Activated naive CD8-positive, alpha-beta T cell treated with anti-CD3 and anti-CD28 coated beads, Interleukin-2, amount 50 U/mL, for 24 hours (primary cell): Measurements from ENCODE around the gene STAT5B.

Source experiments
- ATAC-seq: fragments of 150-1000 bp; cut with Tn5 transposase; one replicate; pipeline ENCODE4 v1.10.0; 2021
- DNase-seq: peaks from one replicate; pipeline ENCODE4 v3.0.0; 2021
- H3K27ac Mint-ChIP-seq: one replicate; pipeline ENCODE4 v1.8.0; 2021; ENCODE audit warnings: mild to moderate bottlenecking, mixed read lengths
- H3K27me3 Mint-ChIP-seq: one replicate; pipeline ENCODE4 v1.8.0; 2021; ENCODE audit warnings: mixed read lengths
- H3K36me3 Mint-ChIP-seq: one replicate; pipeline ENCODE4 v1.8.0; 2021; ENCODE audit warnings: low read depth, mixed read lengths
- H3K4me1 Mint-ChIP-seq: one replicate; pipeline ENCODE4 v1.8.0; 2021; ENCODE audit warnings: mixed read lengths
- H3K4me3 Mint-ChIP-seq: one replicate; pipeline ENCODE4 v1.8.0; 2021; ENCODE audit warnings: mild to moderate bottlenecking, moderate library complexity, mixed read lengths
- H3K9me3 Mint-ChIP-seq: one replicate; pipeline ENCODE4 v1.8.0; 2021; ENCODE audit warnings: mixed read lengths

The STAT5B gene

DNA sequence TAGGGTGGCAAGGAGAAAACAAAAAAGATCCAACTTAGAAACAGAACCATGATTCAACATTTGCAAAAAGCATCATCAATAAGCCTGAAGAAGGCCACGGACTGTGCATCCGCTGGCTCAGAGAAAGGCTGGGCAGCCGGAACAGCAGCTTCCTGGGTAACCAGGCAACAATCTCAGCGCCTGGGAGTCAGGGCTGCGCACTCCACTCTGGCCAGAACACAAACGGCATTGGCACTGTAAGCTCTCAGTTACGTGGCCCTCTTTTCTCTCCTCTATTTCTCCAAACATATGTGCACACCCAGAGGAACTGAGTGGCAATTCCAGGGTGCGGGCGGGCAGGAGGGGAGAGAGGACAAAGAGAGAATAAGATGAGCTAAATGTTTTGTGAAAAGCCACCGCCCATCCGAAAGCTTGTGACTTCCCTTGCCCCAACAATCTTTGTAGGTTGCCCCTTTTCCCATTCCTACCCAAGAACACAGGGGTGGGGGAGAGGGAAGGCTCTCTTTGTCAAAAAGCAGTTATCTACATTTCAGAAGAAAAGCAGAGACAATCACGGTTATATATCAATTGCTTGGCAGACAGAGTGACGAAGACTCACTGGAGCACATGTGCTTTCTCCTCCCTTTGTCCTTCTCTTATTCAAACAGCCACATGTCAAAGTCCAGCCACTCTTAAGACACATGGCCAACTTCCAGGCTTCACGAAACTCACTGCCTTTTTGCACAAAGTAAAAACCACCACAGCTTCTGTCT, 75.3 kb downstream of the STAT5B start:
- no peaks in the 10 kb centered on the region for H3K27me3 Mint-ChIP-seq
- peaks cover 8% of the 10 kb centered on the region for H3K4me1 Mint-ChIP-seq
- no peak overlapping the region for H3K4me3 Mint-ChIP-seq
- H3K36me3 Mint-ChIP-seq = peaks cover 16% of the 10 kb centered on the region
- H3K9me3 Mint-ChIP-seq = no peaks in the 10 kb centered on the region
- peak overlapping the region; percentile 43 for H3K27ac Mint-ChIP-seq
- ATAC-seq (no peak), DNase-seq (no peak)

DNA sequence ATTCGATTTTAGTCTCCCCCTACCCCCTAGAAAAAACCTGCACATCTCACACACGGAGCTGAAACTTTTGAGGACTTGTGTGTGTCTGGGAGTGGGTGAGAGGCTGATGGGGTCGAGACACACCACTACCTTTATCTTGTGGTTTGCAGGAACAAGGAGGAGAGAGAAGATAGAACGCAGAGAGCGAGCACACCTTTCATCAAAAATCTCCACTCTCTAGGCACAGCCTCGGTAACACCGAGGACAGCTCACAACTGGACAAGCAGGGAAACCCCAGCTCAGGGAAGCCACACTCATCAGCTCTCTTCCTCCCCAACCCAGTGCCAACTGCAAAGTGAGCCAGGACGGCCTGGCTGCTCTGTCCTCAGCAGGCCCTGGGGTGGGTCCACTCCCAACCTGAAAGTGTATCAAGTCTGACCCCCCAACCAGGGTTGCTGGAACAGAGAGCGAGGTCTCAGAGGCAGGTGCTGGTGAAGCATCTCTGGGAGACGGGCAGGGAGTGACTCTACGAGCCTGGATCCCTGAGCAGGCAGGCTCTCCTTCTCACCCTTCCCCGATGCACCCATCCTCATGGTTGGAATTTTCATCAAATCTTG, 76.7 kb downstream of the STAT5B start:
- peak overlapping the region; percentile 59 for H3K27ac Mint-ChIP-seq
- H3K27me3 Mint-ChIP-seq = no peaks in the 10 kb centered on the region
- H3K36me3 Mint-ChIP-seq = peaks cover 11% of the 10 kb centered on the region
- DNase-seq = no peak
- H3K9me3 Mint-ChIP-seq = no peaks in the 10 kb centered on the region
- H3K4me1 Mint-ChIP-seq = peaks cover 11% of the 10 kb centered on the region
- H3K4me3 Mint-ChIP-seq = no peak overlapping the region
- peak; percentile 35 for ATAC-seq

DNA sequence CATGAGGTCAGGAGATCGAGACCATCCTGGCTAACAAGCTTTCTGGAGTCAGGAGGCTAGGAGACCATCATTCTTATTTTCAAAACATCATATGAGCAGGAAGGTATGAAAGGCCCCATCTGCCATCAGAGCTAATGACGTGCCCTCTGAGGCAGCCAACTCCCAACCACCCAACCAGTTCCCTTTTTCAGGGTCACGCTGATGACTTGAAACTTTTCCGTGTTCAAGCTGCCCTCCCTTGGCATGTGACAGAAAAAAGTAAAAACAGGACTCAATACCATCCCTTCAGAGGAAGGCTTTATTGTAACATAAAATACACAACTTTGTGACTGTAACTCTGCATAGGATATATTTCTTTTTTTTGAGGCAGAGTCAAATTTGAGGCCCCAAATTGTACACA, 77.3 kb downstream of the STAT5B start:
- DNase-seq (no peak), ATAC-seq (no peak)
- Mint-ChIP-seq H3K4me3 (no peak overlapping the region), H3K9me3 (no peaks in the 10 kb centered on the region), H3K36me3 (peaks cover 7% of the 10 kb centered on the region), H3K27ac (peak overlapping the region; percentile 49), H3K27me3 (no peaks in the 10 kb centered on the region), H3K4me1 (peaks cover 16% of the 10 kb centered on the region)

DNA sequence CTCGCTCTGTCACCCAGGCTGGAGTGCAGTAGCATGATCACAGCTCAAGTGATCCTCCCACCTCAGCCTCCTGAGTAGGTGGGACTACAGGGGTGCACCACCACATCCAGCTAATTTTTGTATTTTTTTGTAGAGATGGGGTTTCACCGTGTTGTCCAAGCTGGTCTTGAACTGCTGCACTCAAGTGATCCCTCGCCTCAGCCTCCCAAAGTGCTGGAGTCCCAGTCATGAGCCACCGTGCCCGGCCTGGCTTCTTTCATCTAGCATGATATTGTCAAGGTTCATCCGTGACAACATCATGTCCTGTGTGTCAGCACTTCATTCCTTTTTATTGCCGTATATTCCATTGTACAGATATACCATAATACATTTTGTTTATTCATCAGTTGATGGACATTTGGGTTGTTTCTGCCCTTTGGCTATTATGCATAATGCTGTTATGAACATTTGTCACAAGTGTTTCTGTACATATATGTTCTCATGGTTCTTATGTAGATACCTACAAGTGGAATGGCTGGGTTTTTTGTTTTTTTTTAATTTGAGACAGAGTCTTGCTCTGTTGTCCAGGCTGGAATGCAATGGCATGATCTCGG, 78.5 kb downstream of the STAT5B start:
- ATAC-seq = no peak
- H3K9me3 Mint-ChIP-seq = no peaks in the 10 kb centered on the region
- DNase-seq = no peak
- H3K4me1 Mint-ChIP-seq = peaks cover 26% of the 10 kb centered on the region
- peaks cover 6% of the 10 kb centered on the region for H3K36me3 Mint-ChIP-seq
- no peaks in the 10 kb centered on the region for H3K27me3 Mint-ChIP-seq
- no peak overlapping the region for H3K27ac Mint-ChIP-seq
- no peak overlapping the region for H3K4me3 Mint-ChIP-seq

DNA sequence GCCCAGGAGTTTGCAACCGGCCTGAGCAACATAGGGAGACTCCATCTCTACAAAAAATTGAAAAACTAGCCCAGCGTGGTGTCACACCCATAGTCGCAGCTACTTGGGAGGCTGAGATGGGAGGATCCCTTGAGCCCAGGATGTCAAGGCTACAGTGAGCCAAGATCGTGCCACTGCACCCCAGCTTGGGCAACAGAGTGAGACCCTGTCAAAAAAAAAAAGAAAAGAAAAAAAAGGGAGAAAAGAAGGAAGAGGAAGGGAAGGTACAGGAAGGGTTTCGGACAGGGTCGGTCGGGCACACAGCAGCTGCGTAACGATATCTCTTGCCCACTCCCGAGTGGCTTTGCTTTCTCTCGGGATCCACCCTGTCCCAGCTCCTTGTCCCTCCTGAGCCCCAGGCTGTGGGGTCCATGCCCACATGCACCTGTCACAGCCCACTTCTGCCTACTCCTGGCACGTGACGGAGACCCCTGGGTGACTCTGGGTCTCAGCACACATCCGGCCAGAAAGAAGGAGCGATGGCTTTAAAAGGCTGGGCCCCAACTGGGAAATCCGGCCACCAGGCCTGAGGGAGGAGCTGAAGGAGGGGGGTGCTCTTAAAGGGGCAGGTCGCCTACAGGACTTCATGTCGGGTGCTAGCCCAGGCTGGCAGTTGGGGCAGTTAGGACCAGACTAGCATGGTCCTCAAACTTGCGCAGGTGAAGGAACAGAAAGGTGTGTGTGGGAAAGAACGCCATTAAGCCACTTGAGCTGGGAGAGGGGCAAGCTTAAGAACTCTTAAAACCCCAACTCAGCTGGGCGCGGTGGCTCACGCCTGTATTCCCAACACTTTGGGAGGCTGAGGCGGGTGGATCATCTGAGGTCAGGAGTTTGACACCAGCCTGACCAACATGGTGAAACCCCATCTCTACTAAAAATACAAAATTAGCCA, 82.0 kb downstream of the STAT5B start, which contains the start of gene GHDC:
Gene GHDC, minus strand, starts transcription at position 526 of the 931 bp plus-strand sequence. CDS start 913 bp downstream, outside the sequence.
- H3K9me3 Mint-ChIP-seq = no peaks in the 10 kb centered on the region
- peak; percentile 82 for DNase-seq

DNA sequence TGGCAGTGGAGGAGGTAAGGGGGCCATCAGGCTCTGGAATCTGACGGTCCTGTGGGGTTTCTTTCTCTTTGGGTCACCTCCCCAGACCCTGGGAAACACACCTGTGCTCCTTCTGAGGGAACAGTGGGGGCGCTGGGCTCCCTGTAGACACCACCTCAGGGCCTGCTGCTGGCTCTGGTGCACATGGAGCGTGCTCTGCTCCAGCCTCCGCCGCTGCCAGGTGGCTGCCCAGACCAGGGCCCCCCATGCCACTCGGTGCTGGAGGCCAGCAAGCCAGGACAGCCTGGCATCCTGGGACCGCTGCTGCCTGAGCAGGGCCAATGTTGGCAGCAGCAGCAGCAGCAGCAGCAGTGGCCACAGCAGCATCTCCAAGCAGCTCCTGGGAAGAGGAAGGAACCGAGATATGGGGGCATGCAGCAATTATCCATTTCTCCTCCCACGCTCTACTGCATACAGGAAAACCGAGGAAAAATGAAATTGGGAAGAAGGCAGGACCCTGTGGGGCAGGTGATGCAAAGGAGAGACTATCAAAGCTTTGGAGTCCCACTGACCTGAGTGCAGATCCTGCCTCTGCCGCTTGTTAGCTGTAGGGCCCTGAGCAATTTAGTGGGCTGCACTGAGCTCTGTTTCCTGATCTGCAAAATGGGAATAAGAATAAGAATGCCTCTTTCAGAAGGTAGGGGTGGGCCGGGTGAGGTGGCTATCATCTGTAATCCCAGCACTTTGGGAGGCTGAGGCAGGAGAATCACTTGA, 82.8 kb downstream of the STAT5B start:
- no peak for DNase-seq
- H3K27ac Mint-ChIP-seq = peak overlapping the region; percentile 90
- H3K4me1 Mint-ChIP-seq = peaks cover 20% of the 10 kb centered on the region
- H3K4me3 Mint-ChIP-seq = peak overlapping the region; percentile 95
- H3K27me3 Mint-ChIP-seq = no peaks in the 10 kb centered on the region
- H3K9me3 Mint-ChIP-seq = no peaks in the 10 kb centered on the region
- ATAC-seq = no peak
- H3K36me3 Mint-ChIP-seq = peaks cover 2% of the 10 kb centered on the region

More for the DNA sequence above, 82.0 kb downstream of the STAT5B start, which contains the start of gene GHDC:
- H3K4me3 Mint-ChIP-seq = peak within 1 kb of the TSS; percentile 95
- no peaks in the 10 kb centered on the region for H3K27me3 Mint-ChIP-seq
- H3K4me1 Mint-ChIP-seq = peaks cover 25% of the 10 kb centered on the region
- peak within 1 kb of the TSS; percentile 90 for H3K27ac Mint-ChIP-seq
- ATAC-seq = peak; percentile 95
- peaks cover 2% of the 10 kb centered on the region for H3K36me3 Mint-ChIP-seq

DNA sequence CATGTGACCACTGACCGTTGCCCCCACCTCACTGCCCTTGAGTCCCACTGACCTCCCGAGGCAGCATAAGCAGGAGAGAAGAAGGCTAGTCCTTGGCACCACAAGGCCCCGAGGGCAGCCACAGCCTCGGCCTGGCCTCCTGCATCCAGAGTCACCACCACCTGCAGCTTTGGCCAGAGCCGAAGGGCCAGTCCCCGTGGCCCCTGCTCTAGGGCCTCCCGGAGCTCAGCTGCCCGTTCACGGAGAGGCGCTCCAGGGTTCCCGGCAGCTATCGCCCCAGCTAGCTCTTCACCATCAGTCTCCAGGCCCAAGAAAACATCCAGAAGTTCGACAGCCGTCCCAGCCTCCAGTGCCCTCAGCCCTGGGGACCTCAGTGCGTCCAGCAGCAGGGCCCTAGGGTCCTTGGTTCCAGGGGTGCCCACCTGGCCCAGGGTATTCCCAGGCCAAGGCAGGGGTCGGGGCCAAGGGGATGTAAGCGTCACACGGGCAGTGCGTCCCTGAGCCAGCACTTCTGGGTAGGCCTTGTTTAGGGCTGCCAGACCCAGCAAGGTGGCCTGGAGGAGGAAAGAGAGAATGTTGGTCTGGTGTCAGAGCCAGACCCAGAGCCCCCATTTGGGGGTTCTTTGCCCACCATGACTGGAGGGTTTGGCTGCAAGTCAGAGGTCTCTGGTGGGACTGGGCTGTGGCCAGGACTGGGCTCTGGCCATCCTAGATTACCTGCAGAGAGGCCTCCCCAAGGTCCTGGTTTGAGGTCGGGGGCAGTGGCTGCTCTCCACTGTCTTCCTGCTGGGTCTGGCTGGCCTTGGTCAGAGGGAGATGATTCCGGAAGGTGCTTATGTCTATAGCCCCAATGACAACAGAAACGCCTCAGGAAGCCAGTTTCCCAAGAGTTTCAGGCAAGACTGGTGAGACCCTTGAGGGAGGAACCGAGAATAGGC, 83.7 kb downstream of the STAT5B start:
- ATAC-seq = no peak
- no peaks in the 10 kb centered on the region for H3K27me3 Mint-ChIP-seq

DNA sequence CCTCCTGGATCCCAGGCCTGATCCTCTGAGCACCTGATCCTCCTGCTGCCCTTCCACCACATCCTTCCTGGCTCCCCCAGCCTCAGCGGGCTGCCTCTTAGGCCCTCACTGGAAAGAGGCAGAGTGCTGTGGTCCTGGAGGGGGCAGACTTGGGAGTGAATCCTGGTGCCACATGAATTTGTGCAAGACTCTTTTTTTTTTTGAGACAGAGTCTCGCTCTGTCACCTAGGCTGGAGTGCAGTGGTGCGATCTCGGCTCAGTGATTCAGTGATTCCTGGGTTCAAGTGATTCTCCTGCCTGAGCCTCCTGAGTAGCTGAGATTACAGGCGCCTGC, 84.9 kb downstream of the STAT5B start:
- Mint-ChIP-seq H3K27ac (no peak overlapping the region), H3K36me3 (peaks cover 2% of the 10 kb centered on the region)

More for the DNA sequence above, 83.7 kb downstream of the STAT5B start:
- Mint-ChIP-seq H3K36me3 (peaks cover 2% of the 10 kb centered on the region), H3K27ac (no peak overlapping the region), H3K4me1 (peaks cover 20% of the 10 kb centered on the region), H3K9me3 (no peaks in the 10 kb centered on the region), H3K4me3 (peak overlapping the region; percentile 95)
- DNase-seq = no peak

DNA sequence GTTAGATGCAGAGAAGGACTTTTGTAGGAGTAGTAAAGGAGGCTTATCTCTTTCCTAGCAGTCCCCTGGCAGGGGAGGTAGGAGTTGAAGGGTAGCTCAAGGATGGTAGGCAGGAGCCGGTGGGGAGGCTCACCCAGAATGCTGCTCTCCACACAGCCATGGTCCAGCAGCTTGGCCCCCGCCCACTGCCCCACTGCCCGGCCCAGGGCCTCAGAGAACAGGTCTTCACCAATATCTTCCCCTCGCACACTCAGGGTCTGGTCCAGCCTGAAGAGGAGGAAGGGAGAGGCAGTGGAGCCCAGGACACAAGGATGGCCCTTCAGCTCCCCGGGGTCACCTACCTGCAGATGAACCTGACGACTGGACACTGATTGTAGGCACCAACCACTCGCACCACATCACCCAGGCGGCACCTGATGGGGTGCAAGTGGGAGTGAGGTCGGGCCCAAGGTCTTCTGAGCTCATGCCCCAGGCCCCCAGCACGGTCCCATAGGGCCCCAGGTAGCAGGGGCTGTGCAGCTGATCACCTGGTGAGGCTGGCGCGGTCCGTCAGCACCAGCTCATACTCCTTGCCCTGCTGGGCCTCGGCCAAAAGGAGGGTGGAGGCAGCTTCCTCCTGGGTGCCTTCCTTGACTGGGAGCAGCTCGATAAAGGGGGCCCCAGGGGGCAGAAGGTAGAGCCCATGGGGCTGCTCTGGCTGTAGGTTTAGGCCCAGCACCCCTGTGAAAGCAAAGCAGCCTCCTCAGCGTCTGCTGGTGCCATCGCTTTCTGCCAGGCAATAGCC, 85.5 kb downstream of the STAT5B start:
- no peak for ATAC-seq
- H3K9me3 Mint-ChIP-seq = no peaks in the 10 kb centered on the region
- no peak for DNase-seq
- H3K27ac Mint-ChIP-seq = no peak overlapping the region
- peaks cover 20% of the 10 kb centered on the region for H3K4me1 Mint-ChIP-seq
- no peak overlapping the region for H3K4me3 Mint-ChIP-seq
- H3K36me3 Mint-ChIP-seq = peaks cover 2% of the 10 kb centered on the region
- H3K27me3 Mint-ChIP-seq = no peaks in the 10 kb centered on the region

More for the DNA sequence above, 84.9 kb downstream of the STAT5B start:
- Mint-ChIP-seq H3K4me3 (no peak overlapping the region), H3K9me3 (no peaks in the 10 kb centered on the region), H3K4me1 (peaks cover 20% of the 10 kb centered on the region), H3K27me3 (no peaks in the 10 kb centered on the region)
- no peak for DNase-seq
- no peak for ATAC-seq

DNA sequence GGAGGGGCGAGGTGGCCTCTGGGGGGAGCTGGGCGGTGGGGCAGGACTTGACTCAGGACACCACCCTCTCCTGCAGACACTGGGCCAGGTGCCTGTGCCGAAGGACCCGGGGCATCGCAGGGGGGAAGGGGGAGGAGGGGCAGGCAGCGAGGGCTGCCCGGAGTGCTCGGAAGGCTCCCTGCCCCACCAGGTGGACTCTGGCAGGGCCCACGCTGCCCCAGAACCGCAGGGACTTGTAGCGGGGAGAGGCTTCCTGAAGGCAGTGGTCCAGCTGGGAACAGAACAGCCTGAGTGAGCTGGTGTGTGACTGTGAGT, 86.6 kb downstream of the STAT5B start:
- Mint-ChIP-seq H3K36me3 (peaks cover 2% of the 10 kb centered on the region), H3K27me3 (no peaks in the 10 kb centered on the region), H3K27ac (no peak overlapping the region), H3K4me3 (no peak overlapping the region), H3K9me3 (no peaks in the 10 kb centered on the region), H3K4me1 (peaks cover 24% of the 10 kb centered on the region)
- DNase-seq = no peak
- ATAC-seq = no peak

DNA sequence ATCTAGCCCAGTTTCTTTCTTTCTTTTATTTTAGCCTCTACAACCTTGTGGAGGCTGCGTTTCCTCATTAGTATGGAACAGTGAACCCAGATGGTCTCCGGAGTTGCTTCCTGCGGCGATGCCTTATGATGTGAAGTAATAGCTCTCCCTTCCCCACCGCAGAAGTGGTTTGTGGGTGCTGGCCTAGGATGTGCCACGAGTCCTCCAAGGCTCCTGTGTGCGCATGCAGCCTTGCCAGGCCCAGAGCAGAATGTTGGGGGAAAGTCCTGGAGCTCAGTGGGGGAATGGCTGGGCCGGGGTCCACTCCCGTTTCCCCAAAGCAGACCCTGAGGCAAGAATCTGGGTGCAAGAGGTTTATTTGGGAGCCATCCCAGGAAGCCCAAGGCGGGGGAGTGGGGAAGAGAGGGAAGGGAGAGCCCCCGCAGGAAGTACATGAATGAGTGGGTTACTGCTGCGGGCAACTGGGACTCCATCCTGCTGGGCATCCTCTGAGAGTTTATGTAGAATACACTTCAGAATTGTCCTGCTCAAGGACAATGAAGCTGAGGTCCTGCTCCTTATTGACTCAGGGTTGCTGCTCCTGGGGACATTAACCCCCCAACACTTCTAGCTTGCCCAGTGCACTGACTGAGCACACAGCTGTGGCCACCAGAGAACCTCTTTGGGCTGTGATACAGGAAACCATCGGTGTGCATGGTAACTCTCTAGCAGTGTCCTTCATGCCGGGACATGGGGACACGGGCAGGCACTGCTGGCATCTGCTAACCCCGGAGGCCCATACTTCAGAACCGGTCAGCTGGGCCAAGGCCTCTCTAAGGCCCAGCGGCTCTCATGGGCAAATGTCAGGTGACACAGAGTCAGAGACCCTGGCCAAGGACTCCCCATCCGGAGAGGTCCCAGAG, 87.2 kb downstream of the STAT5B start:
- peaks cover 2% of the 10 kb centered on the region for H3K36me3 Mint-ChIP-seq
- no peaks in the 10 kb centered on the region for H3K27me3 Mint-ChIP-seq
- no peak overlapping the region for H3K4me3 Mint-ChIP-seq
- no peaks in the 10 kb centered on the region for H3K9me3 Mint-ChIP-seq
- no peak overlapping the region for H3K27ac Mint-ChIP-seq
- ATAC-seq = no peak
- no peak for DNase-seq
- peaks cover 23% of the 10 kb centered on the region for H3K4me1 Mint-ChIP-seq

DNA sequence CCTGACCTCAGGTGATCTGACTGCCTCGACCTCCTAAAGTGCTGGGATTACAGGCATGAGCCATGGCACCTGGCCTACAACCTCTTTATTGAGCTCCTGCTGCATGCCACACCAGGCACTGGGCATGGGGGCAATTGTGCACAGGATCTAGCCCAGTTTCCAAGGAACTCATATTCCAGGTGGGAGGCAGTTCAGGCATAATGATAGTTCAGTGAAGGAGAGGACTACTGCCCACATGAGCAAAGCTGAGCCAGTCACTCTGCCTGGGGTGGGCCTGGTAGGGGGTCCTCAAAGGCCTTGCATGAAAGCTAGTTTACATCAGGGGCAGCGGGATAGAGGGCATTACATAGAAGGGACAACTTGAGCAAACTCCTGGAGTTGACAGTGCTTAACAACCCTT, 88.4 kb downstream of the STAT5B start:
- peaks cover 25% of the 10 kb centered on the region for H3K4me1 Mint-ChIP-seq
- no peak overlapping the region for H3K27ac Mint-ChIP-seq
- no peaks in the 10 kb centered on the region for H3K27me3 Mint-ChIP-seq
- no peaks in the 10 kb centered on the region for H3K9me3 Mint-ChIP-seq
- H3K36me3 Mint-ChIP-seq = peaks cover 2% of the 10 kb centered on the region
- H3K4me3 Mint-ChIP-seq = no peak overlapping the region
- ATAC-seq (no peak), DNase-seq (no peak)
